Islet of Langerhans (tissue), 1 donor: ENCODE data around the gene CACNG8.
"Not testable (repeated sequence)": the region's sequence is repeated elsewhere in the genome, so short reads cannot be mapped to it uniquely, and the experiment has no call there.

Source experiments
- FAIRE-seq: peaks from one replicate; lab custom pipeline; 2011; peaks lifted over from hg19 to GRCh38; lab: Jason Lieb, UNC

The CACNG8 gene

GRCh38 chr19:54035215-54036178 lies 72.8 kb downstream of the CACNG8 start:
- FAIRE-seq: no peak

- FAIRE-seq: not testable (repeated sequence)
Observed at GRCh38 chr19:54036542-54036941, 73.8 kb downstream of the CACNG8 start.
